ENCODE measurements around the gene LRPPRC.
"Not testable (repeated sequence)": the region's sequence is repeated elsewhere in the genome, so short reads cannot be mapped to it uniquely, and the experiment has no call there.

LRPPRC gene

GRCh38 chr2:43995733-43996533, at the start of gene LRPPRC:
Gene LRPPRC (minus strand): TSS chr2:43995989. CDS start chr2:43995947, 42 bp downstream.
- Histone ChIP-seq H3K9ac (ENCODE audit: low read length in 2 of 2) (peak within 1 kb of the TSS; percentile 91 to 94), H3K4me3 (ENCODE audit: low read length in 2 of 2) (peak within 1 kb of the TSS; percentile 98 to 99)

DNA sequence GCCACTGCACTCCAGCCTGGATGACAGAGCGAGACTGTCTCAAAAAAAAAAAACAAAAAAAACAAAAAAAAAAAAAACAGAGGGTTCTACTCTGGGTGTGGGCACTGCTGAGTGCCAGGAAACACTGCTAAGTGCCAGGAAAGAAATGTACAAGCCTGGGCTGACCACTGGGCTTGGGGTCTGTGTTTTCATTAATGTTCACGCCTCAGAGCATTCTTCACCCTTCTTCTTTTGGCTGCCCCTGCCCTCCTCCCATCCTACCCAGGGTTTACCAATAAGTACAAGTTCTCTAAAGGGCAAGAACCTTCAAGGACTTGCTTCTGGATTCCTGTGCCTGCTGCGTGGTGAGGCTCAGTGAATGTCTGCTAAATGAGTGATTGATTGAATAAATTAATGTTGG, 49.3 kb upstream of the LRPPRC start:
- no peaks in the 10 kb centered on the region for H3K4me1 ChIP-seq (ENCODE audit: control insufficient read depth, insufficient read depth, low read length)
- no peaks in the 10 kb centered on the region for H3K9me3 ChIP-seq (ENCODE audit: control insufficient read depth in 2 of 2, low read length in 2 of 2)
- H3K27ac ChIP-seq (ENCODE audit: low read length) = no peak overlapping the region
- H3K9ac ChIP-seq (ENCODE audit: low read length in 2 of 2) = no peak overlapping the region
- H3K4me3 ChIP-seq (ENCODE audit: low read length in 2 of 2) = no peak overlapping the region
- H3K36me3 ChIP-seq (ENCODE audit: control insufficient read depth in 2 of 2, insufficient read depth in 2 of 2, low read length in 2 of 2) = no peaks in the 10 kb centered on the region
- no peaks in the 10 kb centered on the region for H3K27me3 ChIP-seq (ENCODE audit: control insufficient read depth in 1 of 2, insufficient read depth in 2 of 2, low read length in 2 of 2)

More at GRCh38 chr2:43995733-43996533, at the start of gene LRPPRC:
- no peaks in the 10 kb centered on the region for H3K27me3 ChIP-seq (ENCODE audit: control insufficient read depth in 1 of 2, insufficient read depth in 2 of 2, low read length in 2 of 2)
- H3K4me1 ChIP-seq (ENCODE audit: control insufficient read depth, insufficient read depth, low read length) = peaks cover 21% of the 10 kb centered on the region
- H3K27ac ChIP-seq (ENCODE audit: low read length) = peak within 1 kb of the TSS; percentile 79
- H3K36me3 ChIP-seq (ENCODE audit: control insufficient read depth in 2 of 2, insufficient read depth in 2 of 2, low read length in 2 of 2) = peaks cover 6 to 9% of the 10 kb centered on the region in 2 donors
- no peaks in the 10 kb centered on the region for H3K9me3 ChIP-seq (ENCODE audit: control insufficient read depth in 2 of 2, low read length in 2 of 2)

DNA sequence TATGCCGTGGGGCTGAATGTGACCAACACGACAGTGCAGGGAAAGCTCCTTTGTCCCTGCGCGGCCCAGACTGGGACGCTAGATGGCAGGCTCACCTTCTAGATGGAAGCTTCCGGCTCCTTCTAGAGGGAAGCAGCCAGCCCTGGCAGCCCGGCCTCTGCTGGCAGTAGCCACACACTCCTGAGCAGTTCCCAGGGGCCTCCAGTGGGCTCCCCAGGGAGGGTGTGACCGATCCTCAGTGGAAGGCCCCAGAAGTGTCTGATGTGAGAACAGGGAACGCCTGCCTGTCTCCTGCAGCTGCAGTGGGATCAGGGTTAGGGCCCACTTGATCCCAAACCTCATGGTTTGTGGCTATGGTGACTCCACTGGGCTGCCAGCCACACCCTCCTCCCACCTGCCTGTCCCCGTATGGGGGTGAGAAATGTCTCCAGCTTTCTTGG, 48.5 kb upstream of the LRPPRC start:
- H3K4me1 ChIP-seq (ENCODE audit: control insufficient read depth, insufficient read depth, low read length) = no peaks in the 10 kb centered on the region
- peak overlapping the region in 1 of 2 donors; percentile 36 for H3K9ac ChIP-seq (ENCODE audit: low read length in 2 of 2)
- H3K27me3 ChIP-seq (ENCODE audit: control insufficient read depth in 1 of 2, insufficient read depth in 2 of 2, low read length in 2 of 2) = no peaks in the 10 kb centered on the region
- no peaks in the 10 kb centered on the region for H3K9me3 ChIP-seq (ENCODE audit: control insufficient read depth in 2 of 2, low read length in 2 of 2)
- no peaks in the 10 kb centered on the region for H3K36me3 ChIP-seq (ENCODE audit: control insufficient read depth in 2 of 2, insufficient read depth in 2 of 2, low read length in 2 of 2)
- no peak overlapping the region for H3K27ac ChIP-seq (ENCODE audit: low read length)
- no peak overlapping the region for H3K4me3 ChIP-seq (ENCODE audit: low read length in 2 of 2)

- no peak overlapping the region for H3K9ac ChIP-seq (ENCODE audit: low read length in 2 of 2)
- H3K27ac ChIP-seq (ENCODE audit: low read length) = no peak overlapping the region
- no peaks in the 10 kb centered on the region for H3K27me3 ChIP-seq (ENCODE audit: control insufficient read depth in 1 of 2, insufficient read depth in 2 of 2, low read length in 2 of 2)
- H3K4me3 ChIP-seq (ENCODE audit: low read length in 2 of 2) = no peak overlapping the region
- H3K36me3 ChIP-seq (ENCODE audit: control insufficient read depth in 2 of 2, insufficient read depth in 2 of 2, low read length in 2 of 2) = no peaks in the 10 kb centered on the region
- no peaks in the 10 kb centered on the region for H3K9me3 ChIP-seq (ENCODE audit: control insufficient read depth in 2 of 2, low read length in 2 of 2)
- no peaks in the 10 kb centered on the region for H3K4me1 ChIP-seq (ENCODE audit: control insufficient read depth, insufficient read depth, low read length)
Measured at GRCh38 chr2:44040365-44040764, 44.6 kb upstream of the LRPPRC start.

DNA sequence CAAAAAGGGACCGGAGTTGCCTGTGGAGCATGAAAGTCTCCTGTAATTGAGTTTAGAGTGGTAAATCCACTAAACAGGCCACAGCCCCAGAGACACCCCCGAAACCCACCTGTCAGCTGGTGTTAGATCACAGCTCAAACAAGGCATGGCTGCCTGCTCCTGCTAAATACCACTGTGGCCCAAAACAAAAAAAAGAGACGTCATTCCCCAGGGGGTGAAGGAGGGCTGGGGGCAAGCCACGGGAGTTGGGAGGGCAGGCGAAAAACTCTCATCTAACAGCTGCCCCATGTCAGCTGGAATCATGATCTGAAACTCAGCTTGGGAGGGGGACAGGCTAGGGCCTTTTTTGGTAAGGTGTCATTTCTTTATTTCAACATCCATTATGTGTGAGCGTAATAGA, 42.5 kb upstream of the LRPPRC start:
- no peaks in the 10 kb centered on the region for H3K4me1 ChIP-seq (ENCODE audit: control insufficient read depth, insufficient read depth, low read length)

DNA sequence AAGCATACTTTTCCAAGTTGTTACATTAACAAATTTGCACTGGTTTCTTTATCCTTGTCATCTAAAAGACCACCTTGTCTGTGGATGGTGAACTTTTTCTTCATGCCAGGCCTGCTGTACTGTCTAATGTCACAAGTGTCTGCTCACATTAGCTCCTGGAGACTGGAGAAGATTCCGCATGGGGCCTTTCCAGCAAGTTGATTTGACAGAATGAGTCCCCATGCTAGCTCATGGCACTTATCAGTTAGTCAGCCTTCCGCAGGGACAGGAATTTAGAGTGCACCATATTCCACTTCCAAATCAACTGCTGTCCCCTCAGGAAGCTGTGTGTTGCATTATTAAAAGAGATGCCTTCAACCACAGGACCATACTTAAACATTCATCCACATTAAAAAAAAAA, 41.4 kb upstream of the LRPPRC start:
- Histone ChIP-seq H3K36me3 (ENCODE audit: control insufficient read depth in 2 of 2, insufficient read depth in 2 of 2, low read length in 2 of 2) (no peaks in the 10 kb centered on the region), H3K4me3 (ENCODE audit: low read length in 2 of 2) (no peak overlapping the region), H3K4me1 (ENCODE audit: control insufficient read depth, insufficient read depth, low read length) (no peaks in the 10 kb centered on the region), H3K9ac (ENCODE audit: low read length in 2 of 2) (no peak overlapping the region), H3K27me3 (ENCODE audit: control insufficient read depth in 1 of 2, insufficient read depth in 2 of 2, low read length in 2 of 2) (peaks cover 0 to 3% of the 10 kb centered on the region in 2 donors), H3K9me3 (ENCODE audit: control insufficient read depth in 2 of 2, low read length in 2 of 2) (no peaks in the 10 kb centered on the region), H3K27ac (ENCODE audit: low read length) (no peak overlapping the region)

More for the DNA sequence above, 42.5 kb upstream of the LRPPRC start:
- H3K36me3 ChIP-seq (ENCODE audit: control insufficient read depth in 2 of 2, insufficient read depth in 2 of 2, low read length in 2 of 2) = no peaks in the 10 kb centered on the region
- no peaks in the 10 kb centered on the region for H3K27me3 ChIP-seq (ENCODE audit: control insufficient read depth in 1 of 2, insufficient read depth in 2 of 2, low read length in 2 of 2)
- no peak overlapping the region for H3K4me3 ChIP-seq (ENCODE audit: low read length in 2 of 2)
- no peak overlapping the region for H3K27ac ChIP-seq (ENCODE audit: low read length)
- no peak overlapping the region for H3K9ac ChIP-seq (ENCODE audit: low read length in 2 of 2)
- no peaks in the 10 kb centered on the region for H3K9me3 ChIP-seq (ENCODE audit: control insufficient read depth in 2 of 2, low read length in 2 of 2)

GRCh38 chr2:44033947-44034346, 38.2 kb upstream of the LRPPRC start:
- H3K27me3 ChIP-seq (ENCODE audit: control insufficient read depth in 1 of 2, insufficient read depth in 2 of 2, low read length in 2 of 2) = peaks cover 0 to 3% of the 10 kb centered on the region in 2 donors
- no peaks in the 10 kb centered on the region for H3K4me1 ChIP-seq (ENCODE audit: control insufficient read depth, insufficient read depth, low read length)
- no peaks in the 10 kb centered on the region for H3K9me3 ChIP-seq (ENCODE audit: control insufficient read depth in 2 of 2, low read length in 2 of 2)
- no peaks in the 10 kb centered on the region for H3K36me3 ChIP-seq (ENCODE audit: control insufficient read depth in 2 of 2, insufficient read depth in 2 of 2, low read length in 2 of 2)
- no peak overlapping the region for H3K9ac ChIP-seq (ENCODE audit: low read length in 2 of 2)
- no peak overlapping the region for H3K4me3 ChIP-seq (ENCODE audit: low read length in 2 of 2)
- H3K27ac ChIP-seq (ENCODE audit: low read length) = no peak overlapping the region

- H3K4me3 ChIP-seq (ENCODE audit: low read length in 2 of 2); H3K36me3 ChIP-seq (ENCODE audit: control insufficient read depth in 2 of 2, insufficient read depth in 2 of 2, low read length in 2 of 2); H3K27me3 ChIP-seq (ENCODE audit: control insufficient read depth in 1 of 2, insufficient read depth in 2 of 2, low read length in 2 of 2): not testable (repeated sequence)
Measured at GRCh38 chr2:44027076-44027475, 31.3 kb upstream of the LRPPRC start.

DNA sequence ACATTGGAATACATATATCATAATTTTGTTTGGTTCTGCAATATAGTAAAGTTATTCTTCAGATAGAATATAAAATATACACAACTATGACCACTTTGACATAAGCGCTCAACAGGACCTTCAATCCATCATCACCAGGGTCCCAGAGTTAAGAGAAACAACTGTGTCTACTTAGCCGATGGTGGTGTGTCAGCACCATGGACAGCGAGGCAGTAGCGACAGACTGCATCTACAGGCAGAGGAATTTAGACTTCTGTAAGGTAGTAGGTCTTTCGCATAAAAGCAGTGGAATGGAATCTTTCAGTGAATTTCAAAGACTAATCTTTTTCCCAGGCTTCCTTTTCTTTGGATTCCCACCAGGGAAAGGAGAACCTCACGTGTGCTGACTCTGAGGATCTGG, 20.5 kb upstream of the LRPPRC start:
- Histone ChIP-seq H3K9me3 (ENCODE audit: control insufficient read depth in 2 of 2, low read length in 2 of 2) (no peaks in the 10 kb centered on the region), H3K9ac (ENCODE audit: low read length in 2 of 2) (no peak overlapping the region), H3K4me1 (ENCODE audit: control insufficient read depth, insufficient read depth, low read length) (no peaks in the 10 kb centered on the region), H3K27ac (ENCODE audit: low read length) (no peak overlapping the region), H3K27me3 (ENCODE audit: control insufficient read depth in 1 of 2, insufficient read depth in 2 of 2, low read length in 2 of 2) (peaks cover 0 to 4% of the 10 kb centered on the region in 2 donors), H3K36me3 (ENCODE audit: control insufficient read depth in 2 of 2, insufficient read depth in 2 of 2, low read length in 2 of 2) (no peaks in the 10 kb centered on the region), H3K4me3 (ENCODE audit: low read length in 2 of 2) (no peak overlapping the region)

More at GRCh38 chr2:44027076-44027475, 31.3 kb upstream of the LRPPRC start:
- H3K9me3 ChIP-seq (ENCODE audit: control insufficient read depth in 2 of 2, low read length in 2 of 2); H3K9ac ChIP-seq (ENCODE audit: low read length in 2 of 2); H3K27ac ChIP-seq (ENCODE audit: low read length); H3K4me1 ChIP-seq (ENCODE audit: control insufficient read depth, insufficient read depth, low read length): not testable (repeated sequence)

DNA sequence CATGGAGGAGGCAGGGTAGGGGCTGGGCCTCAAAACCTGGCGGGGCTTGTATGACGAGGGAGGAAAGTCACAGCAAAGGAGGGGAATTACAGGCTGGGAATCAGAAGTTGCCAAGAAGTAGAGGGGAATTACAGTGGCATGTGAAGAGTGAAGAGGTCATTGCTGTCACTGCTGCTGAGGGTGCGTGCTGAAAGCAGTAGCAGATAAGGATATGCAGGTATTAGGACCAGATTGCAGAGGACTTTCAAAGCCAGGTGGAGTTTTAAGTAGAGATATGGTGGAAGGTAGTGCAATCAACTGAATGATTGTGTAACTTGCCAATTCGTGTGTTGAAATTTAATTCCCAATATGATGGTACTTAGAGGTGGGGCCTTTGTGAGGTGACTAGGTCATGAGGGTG, 19.4 kb upstream of the LRPPRC start:
- H3K4me1 ChIP-seq (ENCODE audit: control insufficient read depth, insufficient read depth, low read length) = no peaks in the 10 kb centered on the region

DNA sequence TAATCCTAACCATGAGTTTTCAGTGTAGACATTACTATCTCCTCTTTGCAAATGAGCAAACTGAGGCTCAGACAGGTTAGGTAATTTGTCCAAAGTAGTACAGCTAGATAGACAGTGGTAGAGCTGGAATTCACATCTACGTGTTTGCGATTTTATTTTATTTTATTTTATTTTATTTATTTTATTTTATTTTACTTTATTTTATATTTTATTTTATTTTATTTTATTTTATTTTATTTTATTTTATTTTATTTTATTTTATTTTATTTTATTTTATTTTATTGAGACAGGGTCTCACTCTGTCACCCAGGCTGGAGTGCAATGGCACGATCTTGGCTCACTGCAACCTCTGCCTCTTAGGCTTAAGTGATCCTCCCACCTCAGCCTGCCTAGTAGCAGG, 17.4 kb upstream of the LRPPRC start:
- H3K27ac ChIP-seq (ENCODE audit: low read length); H3K9me3 ChIP-seq (ENCODE audit: control insufficient read depth in 2 of 2, low read length in 2 of 2); H3K27me3 ChIP-seq (ENCODE audit: control insufficient read depth in 1 of 2, insufficient read depth in 2 of 2, low read length in 2 of 2); H3K4me3 ChIP-seq (ENCODE audit: low read length in 2 of 2); H3K9ac ChIP-seq (ENCODE audit: low read length in 2 of 2); H3K36me3 ChIP-seq (ENCODE audit: control insufficient read depth in 2 of 2, insufficient read depth in 2 of 2, low read length in 2 of 2); H3K4me1 ChIP-seq (ENCODE audit: control insufficient read depth, insufficient read depth, low read length): not testable (repeated sequence)

More for the DNA sequence above, 19.4 kb upstream of the LRPPRC start:
- no peaks in the 10 kb centered on the region for H3K36me3 ChIP-seq (ENCODE audit: control insufficient read depth in 2 of 2, insufficient read depth in 2 of 2, low read length in 2 of 2)
- H3K27me3 ChIP-seq (ENCODE audit: control insufficient read depth in 1 of 2, insufficient read depth in 2 of 2, low read length in 2 of 2) = peaks cover 2 to 4% of the 10 kb centered on the region in 2 donors
- H3K4me3 ChIP-seq (ENCODE audit: low read length in 2 of 2) = no peak overlapping the region
- no peak overlapping the region for H3K9ac ChIP-seq (ENCODE audit: low read length in 2 of 2)
- no peak overlapping the region for H3K27ac ChIP-seq (ENCODE audit: low read length)
- H3K9me3 ChIP-seq (ENCODE audit: control insufficient read depth in 2 of 2, low read length in 2 of 2) = no peaks in the 10 kb centered on the region
